GM21390 (cell line): Measurements from ENCODE around the gene MTUS2.
"Not testable (repeated sequence)": the region's sequence is repeated elsewhere in the genome, so short reads cannot be mapped to it uniquely, and the experiment has no call there.

ENCODE experiments used
- ATAC-seq: cut with Tn5 transposase; IDR thresholded peaks from one replicate; pipeline ENCODE4 v1.9.1; 2021; ENCODE audit not compliant: unreplicated experiment

The MTUS2 gene

DNA sequence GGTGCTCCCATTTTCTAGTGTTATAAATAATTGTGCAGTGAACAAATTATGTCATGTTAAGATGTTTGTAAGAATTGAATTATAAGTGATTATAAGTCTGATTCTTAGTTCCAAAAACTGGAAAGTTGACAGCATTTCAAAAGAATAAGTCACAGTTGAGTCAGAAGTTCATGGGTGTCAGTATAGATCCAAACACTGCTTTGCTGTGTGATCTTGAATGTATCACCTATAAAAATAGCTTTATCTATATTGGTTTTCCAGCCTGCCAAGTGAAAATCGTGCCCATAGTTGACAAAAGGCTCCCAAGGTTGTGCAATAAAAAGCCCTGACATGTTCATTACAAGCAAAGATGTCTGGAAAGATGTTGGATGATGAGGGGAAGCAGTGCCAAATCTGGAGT lies 336.0 kb downstream of the MTUS2 start:
- ATAC-seq: no peak

GRCh38 chr13:29159871-29160270 lies 339.7 kb downstream of the MTUS2 start:
- no peak for ATAC-seq

DNA sequence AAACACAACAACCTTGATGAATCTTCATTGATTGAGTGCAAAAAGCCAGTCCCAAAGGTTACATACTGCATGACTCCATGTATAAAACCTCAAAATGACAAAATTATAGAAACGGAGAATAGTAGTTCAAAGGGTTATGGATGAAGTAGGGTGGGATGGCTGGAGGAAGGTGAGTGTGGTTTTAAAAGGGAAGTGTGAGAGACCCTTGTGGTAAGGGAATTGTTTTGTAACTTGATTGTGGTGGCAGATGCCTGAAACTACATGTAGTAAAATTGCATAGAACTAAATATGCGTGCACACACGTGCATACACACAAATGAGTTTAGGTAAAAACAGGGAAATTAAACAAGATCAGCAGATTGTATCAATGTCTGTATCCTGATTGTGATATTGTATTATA lies 340.7 kb downstream of the MTUS2 start:
- no peak for ATAC-seq

- no peak for ATAC-seq
Observed at GRCh38 chr13:29161676-29162075, 341.5 kb downstream of the MTUS2 start.

DNA sequence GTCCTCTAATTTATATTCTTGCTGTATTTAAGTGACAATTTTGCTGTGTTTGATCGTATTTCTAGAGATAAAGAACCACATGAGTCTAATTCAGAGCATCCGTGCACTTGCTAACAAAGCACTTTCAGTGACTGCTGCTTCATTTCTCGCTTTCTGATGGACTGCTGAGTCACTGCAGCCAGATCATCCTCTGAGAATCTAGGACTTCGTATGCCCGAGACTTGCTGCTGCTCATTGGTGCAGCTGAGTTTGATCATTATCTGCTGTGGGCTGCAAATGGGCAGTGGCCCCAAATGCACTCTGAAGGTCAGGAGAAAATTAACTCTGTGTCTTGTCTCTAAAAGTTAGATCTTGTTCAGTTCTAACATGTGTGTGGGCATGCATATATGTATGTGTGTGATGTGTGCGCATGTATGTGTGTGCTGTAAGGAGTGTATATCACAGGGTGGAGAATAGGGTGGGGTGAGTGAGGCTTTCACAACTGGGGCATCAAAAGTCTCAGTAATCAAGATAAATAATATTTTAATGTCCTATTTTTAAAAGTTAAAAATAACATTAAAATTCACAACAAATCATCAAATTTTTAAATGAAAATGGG lies 342.6 kb downstream of the MTUS2 start:
- no peak for ATAC-seq

DNA sequence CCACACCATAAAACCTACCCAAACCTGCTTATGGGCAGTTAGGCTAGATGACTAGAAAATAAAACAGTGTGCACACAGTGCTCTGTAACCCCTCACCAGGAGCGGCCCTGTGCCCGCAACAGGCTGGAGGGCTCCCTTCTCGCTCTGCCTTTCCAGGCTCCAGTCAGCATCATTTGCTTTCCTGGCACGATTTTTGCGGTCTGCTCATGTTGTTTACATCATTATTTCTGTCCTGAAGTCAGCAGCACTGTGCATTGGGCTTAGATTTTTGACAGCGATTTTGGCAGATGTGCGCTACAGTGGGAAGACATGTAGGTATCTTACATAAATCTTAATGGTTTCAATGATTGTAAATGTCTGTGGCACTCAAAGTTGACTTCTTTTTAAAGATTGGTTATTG lies 344.0 kb downstream of the MTUS2 start:
- no peak for ATAC-seq

DNA sequence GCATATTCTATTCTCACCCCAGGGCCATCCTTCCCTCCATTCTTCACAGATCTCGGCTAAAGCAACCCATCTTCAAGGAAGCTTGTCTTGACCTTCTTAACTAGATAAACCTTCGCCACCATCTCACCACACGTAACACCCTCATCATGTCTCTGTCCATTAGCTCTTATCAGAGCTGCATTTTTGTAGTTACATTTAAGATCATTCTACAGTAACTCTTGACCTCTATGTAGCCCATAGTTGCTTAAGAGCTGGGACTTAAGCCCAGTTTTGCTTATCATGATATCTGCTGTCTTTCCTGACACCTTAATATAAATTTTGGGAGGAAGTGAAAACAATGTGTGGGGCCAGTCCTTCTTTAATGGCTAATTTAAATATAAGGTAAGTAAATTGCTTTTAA lies 345.1 kb downstream of the MTUS2 start:
- no peak for ATAC-seq

- ATAC-seq: no peak
Observed at GRCh38 chr13:29165840-29166239, 345.7 kb downstream of the MTUS2 start.

DNA sequence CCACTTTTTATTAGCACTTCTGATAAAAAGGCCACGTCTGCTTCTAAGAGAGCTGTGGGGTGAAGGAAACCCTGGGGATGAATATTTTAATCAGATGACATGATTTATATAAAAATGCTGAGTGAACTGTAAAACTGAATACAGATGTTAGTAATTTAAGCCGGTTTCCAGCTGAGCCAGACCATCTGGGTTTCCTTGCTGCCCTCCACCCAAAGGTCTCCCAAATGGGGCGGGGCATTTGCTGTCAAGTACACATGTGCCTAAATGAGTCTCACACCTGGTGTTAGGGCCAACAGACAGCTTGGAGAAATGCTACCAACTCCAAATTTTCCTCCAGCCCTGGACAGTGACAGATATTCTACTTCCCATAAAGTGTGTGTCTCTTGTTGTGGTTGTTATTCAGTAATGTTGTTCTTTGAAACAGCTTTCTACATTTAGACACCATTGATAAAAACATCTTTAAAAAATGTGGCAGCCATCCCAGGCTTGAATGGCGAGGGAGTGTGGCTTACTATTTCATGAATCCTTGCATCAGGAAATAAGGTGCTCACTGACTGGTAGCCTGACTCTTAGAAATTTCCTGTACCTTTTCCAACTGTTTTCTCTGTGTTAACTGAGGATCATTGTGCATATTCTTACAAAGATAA lies 350.4 kb downstream of the MTUS2 start:
- no peak for ATAC-seq

GRCh38 chr13:29171244-29171643 lies 351.1 kb downstream of the MTUS2 start:
- no peak for ATAC-seq

DNA sequence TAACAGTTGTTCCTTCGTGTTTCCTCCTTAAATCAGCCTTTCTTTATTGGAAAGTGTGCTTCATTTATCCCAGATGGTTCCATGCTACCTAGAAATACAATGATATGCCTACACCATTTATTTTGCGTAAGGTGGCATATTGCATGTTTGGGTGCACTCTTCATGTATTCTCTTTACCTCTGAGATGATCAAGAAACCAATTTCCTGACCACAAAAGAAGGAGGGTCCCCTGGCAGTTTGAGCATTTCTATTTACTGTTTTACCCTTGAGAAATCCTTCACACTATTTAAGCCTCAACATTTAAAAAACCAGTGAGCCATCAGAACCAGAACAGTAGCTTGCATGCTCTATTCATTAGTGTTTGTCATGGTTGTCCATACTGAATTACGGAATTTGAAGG lies 354.0 kb downstream of the MTUS2 start:
- ATAC-seq: no peak

- ATAC-seq: no peak
Observed at GRCh38 chr13:29175250-29175873, 355.2 kb downstream of the MTUS2 start.

- ATAC-seq: no peak
Observed at GRCh38 chr13:29180055-29180454, 359.9 kb downstream of the MTUS2 start.

DNA sequence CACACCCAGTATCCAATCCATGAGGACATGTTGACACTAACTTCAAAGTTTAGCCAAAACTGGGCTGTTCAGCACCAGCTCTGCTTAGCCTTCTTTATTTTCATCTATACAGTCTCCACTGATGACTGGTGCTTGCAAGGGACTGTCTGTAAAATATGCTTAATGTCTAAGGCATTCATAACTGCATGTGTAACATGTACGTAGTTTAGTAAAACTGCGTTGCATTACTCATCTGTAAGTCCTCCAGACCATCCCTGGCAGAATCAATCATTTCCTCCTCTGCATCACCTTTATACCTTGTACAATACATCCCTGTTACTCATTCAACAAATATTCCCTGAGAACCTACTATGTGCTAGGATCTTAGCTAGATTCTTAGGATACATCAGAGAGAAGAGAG lies 362.1 kb downstream of the MTUS2 start:
- ATAC-seq: no peak

GRCh38 chr13:29185926-29186325 lies 365.8 kb downstream of the MTUS2 start:
- ATAC-seq: no peak

DNA sequence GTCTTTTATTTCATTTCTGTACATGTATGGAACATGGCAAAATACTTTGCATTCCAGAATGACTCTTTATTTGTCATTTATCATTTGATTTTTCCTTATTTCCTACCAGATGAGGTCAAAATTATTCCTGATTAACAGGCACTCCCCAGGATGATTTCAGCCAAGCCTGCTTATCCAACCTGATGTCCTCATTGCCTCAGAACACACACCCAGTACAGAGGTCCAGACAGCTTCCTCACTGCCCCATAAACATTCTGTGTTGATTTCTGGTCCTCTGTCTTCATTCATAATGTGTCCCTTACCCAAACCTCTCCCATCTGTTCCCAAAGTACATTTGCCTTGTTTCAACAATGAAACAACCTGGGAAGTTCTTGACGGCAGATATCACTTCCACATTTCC lies 367.4 kb downstream of the MTUS2 start:
- no peak for ATAC-seq

- no peak for ATAC-seq
Observed at GRCh38 chr13:29190298-29190697, 370.2 kb downstream of the MTUS2 start.

GRCh38 chr13:29193083-29193482 lies 372.9 kb downstream of the MTUS2 start:
- ATAC-seq: no peak

DNA sequence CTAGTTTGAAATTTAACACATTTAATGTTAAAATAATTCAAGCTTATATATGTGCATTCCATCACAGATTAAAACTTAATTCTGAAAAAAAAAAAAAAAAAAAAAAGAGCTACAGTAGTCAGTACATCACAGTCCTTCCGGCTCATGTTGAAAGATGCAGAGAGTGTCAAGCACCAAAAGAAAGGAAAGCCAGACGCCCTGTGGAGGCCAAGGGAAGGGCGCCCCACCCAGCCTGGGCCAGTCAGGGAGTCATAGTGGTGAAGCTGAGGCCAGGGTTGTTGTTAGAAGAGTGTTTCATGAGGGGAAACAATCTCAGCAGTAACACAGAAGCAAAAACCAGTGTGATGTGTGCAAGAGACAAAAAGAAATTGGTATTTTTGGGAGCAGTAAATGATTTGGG lies 375.3 kb downstream of the MTUS2 start:
- ATAC-seq: no peak

DNA sequence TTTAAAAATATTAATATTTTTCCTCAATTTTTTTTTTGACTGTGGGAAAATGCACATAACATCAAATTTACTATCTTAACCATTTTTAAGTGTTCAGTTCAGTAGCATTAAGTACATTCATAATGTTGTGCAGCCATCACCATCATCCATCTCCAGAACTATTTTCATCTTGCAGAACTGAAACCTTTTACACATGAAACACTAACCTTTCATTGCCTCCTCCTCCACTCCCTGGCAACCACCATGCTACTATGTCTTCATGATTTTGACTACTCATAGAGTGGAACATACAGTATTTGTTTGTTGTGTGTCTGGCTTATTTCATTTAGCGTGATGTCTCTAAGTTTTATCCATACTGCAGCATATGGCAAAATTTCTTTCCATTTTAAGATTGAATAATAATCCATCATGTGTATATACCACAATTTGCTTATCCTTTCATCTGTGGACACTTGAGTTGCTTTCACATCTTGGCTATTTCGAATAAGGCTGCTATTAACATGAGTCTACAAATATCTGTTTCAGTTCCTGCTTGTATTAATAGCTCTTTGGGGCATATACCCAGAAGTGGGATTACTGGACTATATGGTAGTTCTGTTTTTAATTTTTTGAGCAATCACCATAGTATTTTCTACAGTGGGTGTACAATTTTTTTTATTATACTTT lies 376.4 kb downstream of the MTUS2 start:
- ATAC-seq: peak; percentile 97

- ATAC-seq: not testable (repeated sequence)
Observed at GRCh38 chr13:29202753-29203152, 382.6 kb downstream of the MTUS2 start.

DNA sequence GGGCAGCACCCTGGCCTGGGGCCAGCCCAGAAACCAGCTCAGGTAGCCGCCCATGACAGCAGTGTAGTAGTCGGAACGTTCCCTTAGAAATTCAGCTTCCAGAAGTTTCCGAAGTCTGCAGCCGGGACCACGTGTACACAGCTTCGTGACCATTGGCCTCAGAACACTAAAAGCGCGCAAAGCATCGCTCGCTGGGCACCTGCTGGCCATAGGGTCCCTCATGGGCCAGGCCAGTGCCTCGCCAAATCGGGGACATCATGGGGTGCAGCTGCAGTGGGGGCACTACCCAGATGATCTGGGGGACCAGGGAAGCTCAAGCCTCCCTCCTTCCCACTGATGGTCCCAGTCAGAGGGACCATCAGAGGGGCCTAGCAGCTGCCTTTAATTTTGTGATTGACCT lies 384.5 kb downstream of the MTUS2 start:
- ATAC-seq: no peak
